HL-60/S4 treated with retinoic acid at 250 ng/mL for 4 days and 3 days (cell line): Measurements from ENCODE around the gene SNTB2.
"Not testable (repeated sequence)": the region's sequence is repeated elsewhere in the genome, so short reads cannot be mapped to it uniquely, and the experiment has no call there.

Experiments used
- in situ Hi-C: fragments of 300-500 bp; cut with MboI; formaldehyde crosslinking; loops from 2 replicates; pipeline ENCODE4 v1.7.0; 2022; ENCODE audit warnings: low sequenced_read_pairs

The SNTB2 gene

DNA sequence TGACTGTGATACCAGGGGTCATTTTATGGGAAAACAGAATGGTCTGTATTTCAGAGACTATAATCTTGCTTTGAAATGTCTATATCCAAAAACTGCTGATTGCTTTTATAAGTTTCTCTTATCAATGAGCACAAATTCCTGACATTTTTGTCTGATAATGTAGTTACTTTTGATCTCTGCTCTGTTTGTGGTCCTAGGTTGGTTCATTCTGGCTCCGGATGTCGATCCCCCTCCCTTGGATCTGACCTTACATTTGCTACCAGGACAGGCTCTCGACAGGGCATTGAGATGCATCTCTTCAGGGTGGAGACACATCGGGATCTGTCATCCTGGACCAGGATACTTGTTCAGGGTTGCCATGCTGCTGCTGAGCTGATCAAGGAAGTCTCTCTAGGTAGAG lies 96.9 kb downstream of the SNTB2 start:
- in situ Hi-C loops = no loop called here

GRCh38 chr16:69285240-69285639 lies 98.3 kb downstream of the SNTB2 start:
- in situ Hi-C loops = loop anchor here (5.0 kb wide), 1 partner anchor 133 kb away; no protein-coding TSS in a partner anchor

DNA sequence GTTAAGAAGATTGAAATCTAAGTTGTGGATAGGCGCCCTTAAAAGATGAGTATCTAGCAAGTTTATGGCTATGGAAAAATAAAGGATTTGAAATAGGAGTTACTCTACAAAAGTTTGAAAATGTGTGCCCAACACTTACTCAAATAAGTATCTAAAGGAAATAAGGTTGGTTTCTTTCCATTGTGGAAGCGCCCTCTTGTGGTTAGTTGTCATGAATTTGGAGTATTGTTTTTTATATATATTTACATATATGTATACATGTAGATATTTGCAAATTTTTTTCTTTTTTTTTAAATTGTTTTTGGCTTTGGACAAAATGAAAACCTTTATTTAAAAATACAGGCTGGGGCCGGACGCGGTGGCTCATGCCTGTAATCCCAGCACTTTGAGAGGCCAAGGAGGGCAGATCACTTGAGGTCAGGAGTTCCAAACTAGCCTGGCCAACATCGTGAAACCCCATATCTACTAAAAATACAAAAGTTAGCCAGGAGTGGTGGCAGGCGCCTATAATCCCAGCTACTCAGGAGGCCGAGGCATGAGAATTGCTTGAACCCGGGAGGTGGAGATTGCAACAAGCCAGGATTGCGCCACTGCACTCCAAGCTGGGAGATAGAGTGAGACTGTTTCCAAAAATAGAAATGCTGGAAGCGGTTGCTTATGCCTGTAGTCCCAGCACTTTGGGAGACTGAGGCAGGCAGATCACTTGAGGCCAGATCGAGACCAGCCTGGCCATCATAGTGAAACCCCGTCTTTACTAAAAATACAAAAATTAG lies 100.2 kb downstream of the SNTB2 start:
- in situ Hi-C loops = loop anchor here (5.0 kb wide), 1 partner anchor 135 kb away; no protein-coding TSS in a partner anchor

- in situ Hi-C loops = not testable (repeated sequence)
Measured at GRCh38 chr16:69291657-69292056, 104.7 kb downstream of the SNTB2 start.

DNA sequence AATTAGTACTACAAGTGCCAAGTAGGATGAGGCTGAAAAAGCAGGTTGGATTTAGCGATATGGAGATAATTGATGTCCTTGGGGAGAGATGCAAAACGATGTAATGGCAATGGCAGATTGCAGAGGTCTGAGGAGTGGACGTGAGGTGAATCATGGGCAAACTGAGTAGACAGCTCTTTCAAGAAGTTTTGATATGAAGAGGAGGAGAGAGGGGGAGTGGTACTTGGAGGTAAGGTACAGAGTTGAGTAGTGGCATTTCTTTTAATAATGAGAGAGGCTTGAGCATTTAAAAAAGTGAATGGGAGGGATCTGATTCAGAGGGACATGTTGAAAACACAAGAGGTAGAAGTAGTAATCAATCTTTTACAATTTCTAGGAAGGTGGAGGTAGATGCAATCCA lies 106.4 kb downstream of the SNTB2 start:
- in situ Hi-C loops = no loop called here

DNA sequence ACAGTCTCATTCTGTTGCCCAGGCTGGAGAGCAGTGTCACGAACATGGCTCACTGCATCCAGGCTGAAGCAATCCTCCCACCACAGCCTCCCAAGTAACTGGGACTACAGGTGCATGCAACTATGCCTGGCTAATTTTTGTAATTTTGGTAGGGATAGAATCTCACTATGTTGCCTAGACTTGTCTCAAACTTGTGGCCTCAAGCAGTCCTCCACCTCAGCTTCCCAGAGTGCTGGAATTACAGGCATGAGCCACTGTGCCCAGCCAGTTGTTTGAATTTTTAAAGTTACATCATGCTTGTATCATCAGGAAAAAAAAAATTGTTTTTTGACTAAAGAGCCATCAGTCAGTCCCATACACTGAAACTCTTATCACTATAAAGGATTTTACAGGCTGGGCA lies 107.1 kb downstream of the SNTB2 start:
- in situ Hi-C loops = no loop called here

GRCh38 chr16:69296771-69297170 lies 109.8 kb downstream of the SNTB2 start:
- in situ Hi-C loops = not testable (repeated sequence)

DNA sequence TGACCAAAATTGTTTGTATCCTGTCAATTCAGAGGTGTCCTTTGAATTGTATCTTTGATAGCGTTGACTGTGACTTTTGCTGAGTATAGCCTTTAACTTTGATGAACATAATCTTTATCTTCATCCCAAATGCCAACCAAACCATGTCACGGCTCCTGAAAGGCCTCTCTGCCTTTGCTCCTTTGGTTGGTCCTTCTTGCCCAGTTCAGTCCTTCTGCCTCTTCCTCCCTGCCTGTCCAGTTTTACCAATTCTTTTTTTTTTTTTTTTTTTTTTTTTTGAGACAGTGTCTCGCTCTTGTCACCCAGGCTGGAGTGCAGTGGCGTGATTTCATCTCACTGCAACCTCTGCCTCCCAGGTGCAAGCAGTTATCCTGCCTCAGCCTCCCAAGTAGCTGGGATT lies 111.3 kb downstream of the SNTB2 start:
- in situ Hi-C loops = no loop called here

GRCh38 chr16:69301187-69301586 lies 114.2 kb downstream of the SNTB2 start:
- in situ Hi-C loops = no loop called here

GRCh38 chr16:69301861-69302260 lies 114.9 kb downstream of the SNTB2 start:
- in situ Hi-C loops = no loop called here

GRCh38 chr16:69302301-69302700 lies 115.3 kb downstream of the SNTB2 start:
- in situ Hi-C loops = no loop called here

GRCh38 chr16:69306031-69306430 lies 119.1 kb downstream of the SNTB2 start:
- in situ Hi-C loops = no loop called here

- in situ Hi-C loops = no loop called here
Measured at GRCh38 chr16:69307091-69307490, 120.1 kb downstream of the SNTB2 start.

DNA sequence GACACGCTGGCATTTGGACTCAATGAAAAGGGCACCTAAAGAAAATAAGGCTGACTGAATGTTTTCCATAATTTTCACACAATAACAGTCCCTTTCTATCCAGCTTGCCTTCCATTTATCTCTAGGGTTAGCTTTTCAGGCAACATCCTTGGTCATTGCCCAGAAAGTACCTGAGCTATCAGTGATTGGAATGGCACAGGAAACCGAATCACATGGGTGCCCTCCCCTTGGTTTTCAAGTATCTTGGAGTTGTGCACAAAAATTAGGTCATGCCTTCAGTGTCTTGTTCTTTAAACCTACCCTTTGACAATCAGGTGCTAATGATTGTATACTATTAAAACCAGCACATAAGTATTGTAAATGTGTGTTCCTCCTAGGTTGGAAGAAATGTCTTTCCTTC lies 120.9 kb downstream of the SNTB2 start:
- in situ Hi-C loops = no loop called here

- in situ Hi-C loops = no loop called here
Measured at GRCh38 chr16:69309316-69309715, 122.4 kb downstream of the SNTB2 start.

DNA sequence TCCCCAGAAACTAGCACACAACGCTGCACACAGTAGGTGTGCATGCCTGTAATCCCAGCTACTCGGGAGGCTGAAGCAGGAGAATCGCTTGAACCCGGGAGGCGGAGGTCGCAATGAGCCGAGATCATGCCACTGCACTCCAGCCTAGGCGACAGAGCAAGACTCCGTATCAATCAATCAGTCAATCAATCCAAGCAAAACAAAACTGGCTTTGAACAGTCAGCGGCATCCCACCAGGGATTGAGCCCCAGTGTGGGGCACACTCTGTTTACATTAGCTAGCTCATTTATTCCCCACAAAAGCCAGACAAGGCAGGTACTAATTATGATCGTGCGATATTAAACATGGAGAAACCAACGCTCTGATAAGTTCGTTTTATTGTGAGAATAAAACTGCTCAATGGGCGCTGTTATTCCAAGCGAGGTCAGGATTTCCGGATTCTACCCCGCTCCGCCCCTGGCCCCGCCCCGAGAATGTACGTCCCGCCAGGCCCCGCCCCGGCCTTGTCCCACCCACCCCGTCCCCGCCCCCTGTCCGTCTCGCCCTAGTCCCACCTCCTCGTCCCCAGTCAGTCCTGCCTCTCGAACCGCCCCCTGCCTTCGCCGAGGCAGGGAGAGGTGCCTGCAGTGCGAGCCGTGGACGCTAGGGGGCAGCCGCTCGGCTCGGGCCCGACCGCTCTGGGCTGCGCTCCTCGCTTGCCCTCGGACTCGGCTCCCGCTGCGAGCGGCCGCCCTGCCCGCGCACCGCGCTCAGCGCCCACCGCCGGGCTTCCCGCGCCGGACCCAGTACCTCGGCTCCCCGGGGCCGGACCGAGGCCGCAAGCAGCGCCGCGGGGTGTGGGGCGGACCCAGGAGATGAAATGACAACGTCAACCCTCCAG lies 123.9 kb downstream of the SNTB2 start, which contains the start of gene VPS4A:
Gene VPS4A, plus strand, starts transcription at position 698 of the 880 bp plus-strand sequence. Its CDS starts 162 bp downstream, at position 860.
- in situ Hi-C loops = no loop called here

DNA sequence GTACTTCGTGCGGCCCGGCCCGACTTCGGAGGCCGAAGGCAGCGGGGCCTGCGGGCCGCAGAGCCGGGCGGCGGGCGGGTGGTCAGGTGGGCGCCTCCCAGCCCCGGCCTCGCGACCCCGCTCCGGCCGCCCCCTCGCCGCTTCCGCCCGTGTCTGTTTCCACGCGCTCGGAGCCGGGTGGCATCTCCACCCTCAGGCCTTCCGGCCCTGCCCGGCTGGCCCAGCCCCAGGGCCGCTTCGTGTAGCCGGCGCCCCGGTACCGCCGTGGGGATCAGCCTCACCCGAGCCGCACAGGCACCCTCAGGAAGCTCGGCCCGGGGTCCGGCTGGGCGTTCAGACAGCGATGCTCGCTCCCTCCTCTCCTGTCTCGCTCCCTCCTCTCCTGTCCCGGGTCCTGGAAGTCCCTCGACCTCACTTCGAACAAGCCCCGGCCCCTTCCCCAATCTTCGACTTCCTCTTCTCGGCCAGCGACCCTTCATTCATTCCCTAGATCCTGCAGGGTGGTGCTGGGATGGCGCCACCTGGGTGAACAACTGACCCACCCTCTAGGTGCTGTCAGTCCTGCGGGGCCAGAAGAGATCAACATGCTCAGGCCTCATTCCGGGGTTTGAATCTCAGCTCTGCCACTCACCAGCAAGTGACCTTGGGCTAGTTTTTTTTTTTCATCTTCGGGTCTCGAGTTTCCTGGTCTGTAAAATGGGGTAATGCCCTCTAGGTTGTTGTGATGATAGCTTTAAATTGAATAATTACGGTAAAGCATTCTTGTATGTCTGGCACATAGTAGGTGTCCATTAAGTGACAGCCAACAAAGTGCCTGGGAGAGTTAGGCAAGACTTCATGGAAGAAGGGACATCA lies 124.8 kb downstream of the SNTB2 start:
- in situ Hi-C loops = no loop called here

- in situ Hi-C loops = no loop called here
Measured at GRCh38 chr16:69313469-69313868, 126.5 kb downstream of the SNTB2 start.

DNA sequence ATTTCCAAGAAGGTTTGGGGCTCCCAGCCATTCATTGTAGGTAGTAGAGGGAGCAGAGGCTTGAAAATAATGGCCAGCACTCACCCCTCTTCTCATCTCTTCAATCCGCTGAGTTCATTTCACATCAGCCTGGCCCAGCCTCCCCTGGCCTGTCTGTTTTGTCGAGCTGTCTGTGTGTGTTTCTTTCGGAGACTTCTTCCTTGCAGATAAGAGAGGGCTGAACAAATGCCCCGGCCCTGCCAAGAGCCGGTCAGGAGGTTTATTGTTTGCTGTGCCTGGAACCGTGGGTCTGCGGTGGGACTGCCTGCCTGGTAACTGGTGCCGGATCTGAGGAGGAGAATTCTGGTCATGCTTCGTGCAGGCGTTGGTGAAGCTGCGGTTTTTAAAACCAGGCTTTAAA lies 127.6 kb downstream of the SNTB2 start:
- in situ Hi-C loops = no loop called here

DNA sequence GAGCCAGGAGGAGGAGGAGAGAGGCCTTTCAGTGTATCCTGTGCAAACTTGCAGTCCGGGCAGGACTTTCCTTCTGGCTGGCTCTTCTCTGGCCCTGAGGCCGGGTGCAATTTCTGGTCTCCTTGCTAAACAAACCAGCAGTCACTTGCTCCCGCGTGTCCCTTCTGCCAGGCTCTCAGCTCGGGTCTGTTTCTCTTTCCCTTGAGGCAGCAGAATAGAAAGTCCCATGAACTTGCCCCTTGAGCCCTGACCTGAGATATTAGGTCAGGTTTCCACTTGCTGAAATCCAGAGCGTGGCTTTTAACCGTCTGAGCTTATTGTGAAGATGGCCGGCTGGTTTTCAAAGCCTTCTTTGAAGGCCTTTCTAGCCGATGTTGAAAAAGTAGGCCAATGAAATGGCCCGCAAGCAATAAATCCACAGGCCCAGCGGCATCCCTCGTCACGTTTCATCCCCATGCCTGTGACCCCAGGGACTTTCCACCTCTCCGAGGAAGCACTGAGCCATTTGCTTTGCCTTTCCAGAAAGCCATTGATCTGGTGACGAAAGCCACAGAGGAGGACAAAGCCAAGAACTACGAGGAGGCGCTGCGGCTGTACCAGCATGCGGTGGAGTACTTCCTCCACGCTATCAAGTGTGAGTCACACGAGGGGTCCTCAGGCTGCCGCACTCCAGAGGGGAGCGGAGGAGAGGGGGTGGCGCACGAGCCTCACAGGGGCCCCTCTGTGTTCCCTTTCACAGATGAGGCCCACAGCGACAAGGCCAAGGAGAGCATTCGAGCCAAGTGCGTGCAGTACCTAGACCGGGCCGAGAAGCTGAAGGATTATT lies 128.7 kb downstream of the SNTB2 start:
- in situ Hi-C loops = no loop called here
